Vein endothelial cell (primary cell): Measurements from ENCODE around the gene CEBPE. TPM values are rescaled to one million over a fixed set of nuclear protein-coding genes. Genes with fewer than 3 reads are reported as not detected.

Source experiments
- small RNA-seq: library from RNA; depleted of rRNA; stranded (forward); fragments of <200 nt; gene quantifications from one replicate; pipeline ENCODE3, GENCODE V24; 2012
- total RNA-seq: library from RNA; depleted of rRNA; stranded (reverse); fragments of >200 nt; gene quantifications from 2 replicates; pipeline ENCODE4 v1.2.3, GENCODE V29; 2012

Gene CEBPE
- total RNA-seq: not detected in 2 replicates

DNA sequence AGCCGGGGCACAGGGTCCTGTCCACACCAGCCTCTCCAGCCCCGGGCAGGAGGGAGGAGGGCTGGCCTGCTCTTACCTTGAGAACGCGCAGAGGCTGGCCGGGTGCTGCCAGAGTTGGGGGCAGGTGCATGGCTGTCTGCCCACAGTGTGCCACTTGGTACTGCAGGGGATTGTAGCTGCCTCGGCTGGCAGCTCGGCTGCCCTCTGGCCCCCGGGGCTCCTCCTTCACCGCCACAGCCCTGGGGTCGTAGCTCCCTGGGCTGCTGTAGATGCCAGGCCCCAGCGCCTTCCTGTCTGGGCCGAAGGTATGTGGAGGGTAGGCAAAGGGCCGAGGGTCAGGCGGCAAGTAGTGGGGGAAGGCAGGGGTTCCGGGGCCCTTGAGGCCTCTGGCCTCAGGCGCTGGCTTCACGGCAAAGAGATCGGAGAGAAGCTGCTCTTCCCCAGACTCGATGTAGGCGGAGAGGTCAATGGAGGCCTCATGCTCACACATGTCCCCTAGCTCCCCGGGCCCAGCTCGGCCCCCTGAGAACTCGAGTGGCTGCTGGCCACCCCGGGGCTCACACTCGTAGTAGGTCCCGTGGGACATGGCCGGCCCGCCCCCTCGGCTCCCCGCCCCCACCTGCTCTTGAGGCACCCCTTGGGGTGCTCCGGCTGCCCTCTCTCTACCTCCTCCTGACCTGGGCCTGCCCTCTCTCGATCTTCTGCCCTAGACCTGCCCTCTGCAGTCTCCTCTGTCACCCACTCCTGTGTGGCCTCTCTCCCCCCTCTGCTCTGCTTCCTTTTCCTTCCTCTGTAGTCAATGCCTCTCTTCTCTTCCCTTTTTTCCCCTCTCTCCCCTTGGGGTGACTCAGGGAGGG, at the start of gene CEBPE:
TSS of gene CEBPE (minus strand) at position 750 of the 857 bp plus-strand sequence. CDS start at position 586, 164 bp downstream.

DNA sequence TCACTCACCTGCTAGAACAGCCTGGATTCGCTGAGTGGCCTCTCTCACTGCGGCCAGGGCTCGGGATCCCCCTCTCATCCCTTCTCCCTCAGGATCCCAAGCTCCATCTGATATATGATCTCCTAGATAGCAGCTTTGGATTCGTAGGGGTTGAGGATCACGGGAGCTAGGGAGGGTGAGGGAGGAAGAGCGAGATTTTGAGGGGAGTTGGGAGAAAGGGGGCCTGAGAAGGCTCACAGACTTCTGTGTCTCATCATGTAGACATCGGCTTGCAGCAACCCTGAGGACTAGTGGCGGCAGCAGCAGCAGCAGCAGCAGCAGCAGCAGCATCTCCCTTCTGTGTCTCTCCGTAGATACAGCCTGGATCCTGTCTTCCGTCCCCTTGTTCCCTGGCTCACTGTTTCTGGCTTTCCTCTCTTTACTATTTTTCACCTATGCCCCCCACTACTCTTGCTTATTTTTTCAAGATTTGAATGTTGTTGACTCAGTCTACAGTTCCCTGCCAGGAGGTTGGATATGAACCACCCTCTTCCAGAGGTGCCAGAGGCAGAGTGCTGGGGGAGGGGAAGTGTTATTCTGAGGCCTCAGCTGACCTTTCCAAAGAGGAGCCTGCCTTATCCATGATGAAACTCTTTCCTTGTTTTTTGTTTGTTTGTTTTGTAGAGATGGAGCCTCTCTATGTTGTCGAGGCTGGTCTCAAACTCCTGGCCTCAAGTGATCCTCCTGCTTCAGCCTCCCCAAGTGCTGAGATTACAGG, 14.3 kb downstream of the CEBPE start, which contains the start of gene CIROP:
TSS of gene CIROP (minus strand) at position 399 of the 757 bp plus-strand sequence. CDS start at position 330, 69 bp downstream.

DNA sequence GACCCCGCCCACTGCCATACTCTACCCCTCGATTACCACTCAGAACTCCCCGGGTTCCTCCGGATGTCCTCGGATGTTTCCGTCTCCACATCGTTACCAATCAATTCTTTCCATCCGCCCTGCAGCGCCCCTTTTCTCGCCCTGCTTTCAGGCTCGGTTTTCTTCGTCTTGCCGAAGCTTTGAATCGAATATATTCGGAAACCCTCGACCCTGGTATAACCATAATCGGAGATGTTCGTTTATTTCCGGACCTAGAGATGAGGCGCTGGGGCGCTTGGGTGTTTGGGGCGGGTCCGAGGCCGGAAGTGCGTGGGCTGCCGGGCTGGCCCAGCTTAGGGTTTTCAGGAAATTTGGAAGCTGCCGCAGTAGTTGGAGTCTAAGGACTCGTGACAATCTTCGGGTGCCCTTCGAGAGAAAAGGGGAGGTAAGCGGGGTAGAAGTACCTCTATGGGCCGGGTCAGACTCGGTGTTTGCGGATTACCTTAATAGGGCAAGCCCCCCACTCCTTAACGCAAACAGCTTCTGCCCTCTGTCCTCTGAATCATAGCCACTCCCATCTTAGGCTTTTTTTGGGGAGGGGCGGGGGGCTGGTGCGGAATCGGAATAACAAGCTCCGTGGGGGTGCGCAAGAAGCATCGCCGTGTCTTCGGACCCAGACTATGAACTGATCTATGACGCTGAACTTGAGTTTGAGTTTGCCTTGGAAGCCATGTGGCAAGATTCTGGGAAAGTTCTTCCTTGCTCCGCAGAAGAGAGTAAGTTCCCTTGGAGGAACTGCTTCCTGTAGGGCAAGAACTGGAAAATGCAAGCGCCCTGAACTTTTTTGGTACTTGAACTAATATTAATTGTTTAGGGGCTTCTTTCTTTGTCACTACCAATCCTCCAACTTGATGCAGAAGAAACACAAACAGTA, 23.6 kb downstream of the CEBPE start, which contains the start of gene C14orf119:
TSS of gene C14orf119 (plus strand) at position 310 of the 913 bp plus-strand sequence. CDS start 2,154 bp downstream, outside the sequence.

DNA sequence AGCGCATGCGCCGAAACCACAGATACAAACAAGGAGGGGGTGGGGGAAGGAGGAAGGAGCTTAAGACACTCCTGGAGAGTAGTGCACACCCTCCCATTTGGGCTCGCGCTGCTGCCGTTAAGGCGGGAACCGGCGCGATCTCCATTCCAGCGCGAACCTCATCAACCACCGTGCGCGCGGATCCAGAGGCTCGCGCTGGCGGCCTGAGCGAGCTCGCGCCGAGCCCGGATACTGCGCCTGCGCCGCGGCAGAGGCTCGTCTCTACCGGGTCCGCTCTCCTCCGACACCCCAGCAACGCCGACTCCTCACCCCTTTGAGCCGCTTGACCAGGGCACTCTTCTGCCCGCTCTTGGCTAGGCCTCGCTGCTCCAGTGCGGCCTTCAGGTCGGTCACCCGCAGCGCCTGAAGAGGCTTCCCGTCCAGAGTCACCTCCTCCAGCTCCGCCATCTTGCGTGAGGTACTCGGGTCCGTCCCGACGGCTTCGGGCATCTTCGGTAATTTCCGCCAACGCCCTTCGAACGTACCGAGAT, 24.3 kb downstream of the CEBPE start, which contains the start of gene ACIN1:
TSS of gene ACIN1 (minus strand) at position 471 of the 530 bp plus-strand sequence. CDS start at position 447, 24 bp downstream.

Small RNA genes within 50 kb of the gene (small RNA-seq; reads per million reads assigned to genes)
- not detected for gene RNU6-1138P

Other genes with a start within 250 kb of the CEBPE start
- gene LRP10, start 247.5 kb downstream of the CEBPE start, total RNA-seq: 116 and 127 TPM in 2 replicates
- gene REM2, start 236.0 kb downstream of the CEBPE start, total RNA-seq: not detected in 2 replicates
- gene RBM23, start 200.1 kb downstream of the CEBPE start, total RNA-seq: 61.1 and 90.1 TPM in 2 replicates
- gene PRMT5, start 189.9 kb downstream of the CEBPE start, total RNA-seq: 59.2 and 61.7 TPM in 2 replicates
- gene HAUS4, start 162.2 kb downstream of the CEBPE start, total RNA-seq: 46.7 and 60.8 TPM in 2 replicates
- 54.9 and 71.9 TPM in 2 replicates for gene AJUBA, start 136.7 kb downstream of the CEBPE start, total RNA-seq
- 5.8 and 6.2 TPM in 2 replicates for gene C14orf93, start 109.1 kb downstream of the CEBPE start, total RNA-seq
- gene PSMB5, start 84.4 kb downstream of the CEBPE start, total RNA-seq: 184 and 233 TPM in 2 replicates
- not detected in 2 replicates for gene PSMB11, start 77.0 kb downstream of the CEBPE start, total RNA-seq
- gene CDH24, start 61.7 kb downstream of the CEBPE start, total RNA-seq: 10.8 and 18.9 TPM in 2 replicates
- gene ACIN1, start 24.1 kb downstream of the CEBPE start, total RNA-seq: 97.0 and 102 TPM in 2 replicates
- gene C14orf119, start 23.8 kb downstream of the CEBPE start, total RNA-seq: 37.7 and 45.7 TPM in 2 replicates
- not detected in 2 replicates for gene CIROP, start 14.3 kb downstream of the CEBPE start, total RNA-seq
- 0.19 and 0.33 TPM in 2 replicates for gene SLC7A8, start 64.4 kb upstream of the CEBPE start, total RNA-seq
- not detected in 2 replicates for gene RNF212B, start 118.7 kb upstream of the CEBPE start, total RNA-seq
- gene HOMEZ, start 166.9 kb upstream of the CEBPE start, total RNA-seq: 9.5 TPM in 2 replicates
- gene PPP1R3E, start 183.6 kb upstream of the CEBPE start, total RNA-seq: 5.3 and 5.6 TPM in 2 replicates
- 18.3 and 24.6 TPM in 2 replicates for gene BCL2L2, start 187.6 kb upstream of the CEBPE start, total RNA-seq
- 54.5 and 74.8 TPM in 2 replicates for gene PABPN1, start 202.2 kb upstream of the CEBPE start, total RNA-seq
- gene SLC22A17, start 233.6 kb upstream of the CEBPE start, total RNA-seq: 0.76 and 1.6 TPM in 2 replicates
- gene EFS, start 245.9 kb upstream of the CEBPE start, total RNA-seq: not detected in 2 replicates